ENCODE data around the gene TRAF4. TPM values are rescaled to one million over a fixed set of nuclear protein-coding genes. Genes with fewer than 3 reads are reported as not detected.

Gene TRAF4
- total RNA-seq, 1 experiment from 2014 or later: 268 TPM

DNA sequence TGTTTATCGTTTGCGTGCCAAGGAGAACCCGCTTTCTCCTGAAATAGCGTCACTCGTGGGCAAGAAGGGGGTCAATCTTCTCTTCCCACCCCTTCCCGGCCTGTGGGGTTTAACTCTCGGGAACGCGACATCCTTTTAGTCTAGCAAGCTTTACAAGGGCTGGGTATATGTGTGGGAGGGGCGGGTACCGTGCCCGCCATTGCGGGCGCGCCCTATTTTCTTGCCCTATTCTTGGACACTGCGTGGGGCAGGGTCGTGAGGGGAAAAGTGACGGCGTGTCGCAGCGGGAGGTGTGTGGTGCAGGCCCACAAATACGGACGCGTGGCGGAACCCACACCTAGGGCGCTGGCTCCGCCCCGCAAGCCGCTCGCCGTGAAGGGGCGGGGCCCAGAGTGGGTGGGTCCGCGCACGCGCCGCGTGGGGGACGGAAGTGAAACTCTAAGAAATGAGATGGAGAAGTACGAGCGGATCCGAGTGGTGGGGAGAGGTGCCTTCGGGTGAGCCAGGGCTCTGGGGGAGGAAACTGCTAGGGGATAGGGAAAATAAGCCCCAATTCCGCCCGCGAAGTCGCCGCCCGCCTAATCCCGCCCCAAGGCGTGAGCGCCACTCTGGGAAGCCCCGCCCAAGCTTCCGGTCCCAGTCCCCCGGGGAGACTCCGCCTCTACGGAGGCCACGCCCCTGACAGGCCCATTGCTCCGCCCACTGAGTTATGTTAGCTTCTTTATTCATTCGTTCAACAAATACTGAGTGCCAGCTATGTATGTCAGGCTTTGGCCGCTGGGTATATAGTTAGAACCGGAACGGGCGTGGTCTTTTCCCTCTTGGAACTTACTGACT is 15.2 kb upstream of the TRAF4 start, which contains the start of gene NEK8 (continued):
- TF ChIP-seq PREB (CRISPR knock-in tag; IDR thresholded peaks at IDR 0.05; ENCODE audit: borderline replicate concordance) (no peak), NFYB (CRISPR knock-in tag; conservative IDR thresholded peaks at IDR 0.05; ENCODE audit: low read depth) (no peak), E2F4 (CRISPR knock-in tag; IDR thresholded peaks at IDR 0.05; ENCODE audit: borderline replicate concordance, low read depth) (no peak), NR3C1 (CRISPR knock-in tag; conservative IDR thresholded peaks at IDR 0.05; ENCODE audit: low read depth) (no peak), ESRRA (CRISPR knock-in tag; IDR thresholded peaks at IDR 0.05; ENCODE audit: borderline replicate concordance) (no peak), USF2 (CRISPR knock-in tag; IDR thresholded peaks at IDR 0.05) (no peak), NR1H2 (CRISPR knock-in tag; IDR thresholded peaks at IDR 0.05) (no peak), IRF1 (CRISPR knock-in tag; IDR thresholded peaks at IDR 0.05) (no peak), ZMAT4 (CRISPR knock-in tag; IDR thresholded peaks at IDR 0.05) (no peak), ZNF219 (CRISPR knock-in tag; IDR thresholded peaks at IDR 0.05; ENCODE audit: borderline replicate concordance) (no peak), EMX1 (CRISPR knock-in tag; IDR thresholded peaks at IDR 0.05) (no peak), CREB1 (CRISPR knock-in tag; IDR thresholded peaks at IDR 0.05) (no peak), TCF7 (CRISPR knock-in tag; IDR thresholded peaks at IDR 0.05; ENCODE audit: low read depth) (no peak), ZNF263 (CRISPR knock-in tag; IDR thresholded peaks at IDR 0.05; ENCODE audit: low read depth) (no peak), ZNF121 (CRISPR knock-in tag; IDR thresholded peaks at IDR 0.05) (no peak), CDX4 (CRISPR knock-in tag; IDR thresholded peaks at IDR 0.05; ENCODE audit: borderline replicate concordance) (no peak), PRRX2 (CRISPR knock-in tag; IDR thresholded peaks at IDR 0.05) (no peak), RORB (CRISPR knock-in tag; IDR thresholded peaks at IDR 0.05) (no peak)
- TF ChIP-seq, protein P1, sequence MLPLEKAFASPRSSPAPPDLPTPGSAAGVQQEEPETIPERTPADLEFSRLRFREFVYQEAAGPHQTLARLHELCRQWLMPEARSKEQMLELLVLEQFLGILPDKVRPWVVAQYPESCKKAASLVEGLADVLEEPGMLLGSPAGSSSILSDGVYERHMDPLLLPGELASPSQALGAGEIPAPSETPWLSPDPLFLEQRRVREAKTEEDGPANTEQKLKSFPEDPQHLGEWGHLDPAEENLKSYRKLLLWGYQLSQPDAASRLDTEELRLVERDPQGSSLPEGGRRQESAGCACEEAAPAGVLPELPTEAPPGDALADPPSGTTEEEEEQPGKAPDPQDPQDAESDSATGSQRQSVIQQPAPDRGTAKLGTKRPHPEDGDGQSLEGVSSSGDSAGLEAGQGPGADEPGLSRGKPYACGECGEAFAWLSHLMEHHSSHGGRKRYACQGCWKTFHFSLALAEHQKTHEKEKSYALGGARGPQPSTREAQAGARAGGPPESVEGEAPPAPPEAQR (CRISPR knock-in tag; IDR thresholded peaks at IDR 0.05): no peak
- TF ChIP-seq, protein P2, sequence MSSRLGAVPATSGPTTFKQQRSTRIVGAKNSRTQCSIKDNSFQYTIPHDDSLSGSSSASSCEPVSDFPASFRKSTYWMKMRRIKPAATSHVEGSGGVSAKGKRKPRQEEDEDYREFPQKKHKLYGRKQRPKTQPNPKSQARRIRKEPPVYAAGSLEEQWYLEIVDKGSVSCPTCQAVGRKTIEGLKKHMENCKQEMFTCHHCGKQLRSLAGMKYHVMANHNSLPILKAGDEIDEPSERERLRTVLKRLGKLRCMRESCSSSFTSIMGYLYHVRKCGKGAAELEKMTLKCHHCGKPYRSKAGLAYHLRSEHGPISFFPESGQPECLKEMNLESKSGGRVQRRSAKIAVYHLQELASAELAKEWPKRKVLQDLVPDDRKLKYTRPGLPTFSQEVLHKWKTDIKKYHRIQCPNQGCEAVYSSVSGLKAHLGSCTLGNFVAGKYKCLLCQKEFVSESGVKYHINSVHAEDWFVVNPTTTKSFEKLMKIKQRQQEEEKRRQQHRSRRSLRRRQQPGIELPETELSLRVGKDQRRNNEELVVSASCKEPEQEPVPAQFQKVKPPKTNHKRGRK (CRISPR knock-in tag; IDR thresholded peaks at IDR 0.05; ENCODE audit: borderline replicate concordance): no peak
- TF ChIP-seq, protein P3, sequence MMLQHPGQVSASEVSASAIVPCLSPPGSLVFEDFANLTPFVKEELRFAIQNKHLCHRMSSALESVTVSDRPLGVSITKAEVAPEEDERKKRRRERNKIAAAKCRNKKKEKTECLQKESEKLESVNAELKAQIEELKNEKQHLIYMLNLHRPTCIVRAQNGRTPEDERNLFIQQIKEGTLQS (CRISPR knock-in tag; conservative IDR thresholded peaks at IDR 0.05): no peak
- TF ChIP-seq, protein P4, sequence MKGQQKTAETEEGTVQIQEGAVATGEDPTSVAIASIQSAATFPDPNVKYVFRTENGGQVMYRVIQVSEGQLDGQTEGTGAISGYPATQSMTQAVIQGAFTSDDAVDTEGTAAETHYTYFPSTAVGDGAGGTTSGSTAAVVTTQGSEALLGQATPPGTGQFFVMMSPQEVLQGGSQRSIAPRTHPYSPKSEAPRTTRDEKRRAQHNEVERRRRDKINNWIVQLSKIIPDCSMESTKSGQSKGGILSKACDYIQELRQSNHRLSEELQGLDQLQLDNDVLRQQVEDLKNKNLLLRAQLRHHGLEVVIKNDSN (CRISPR knock-in tag; IDR thresholded peaks at IDR 0.05): 0 out of 2 replicates have a peak, but pooled peaks have one; percentile 2
- TF ChIP-seq, protein P5, sequence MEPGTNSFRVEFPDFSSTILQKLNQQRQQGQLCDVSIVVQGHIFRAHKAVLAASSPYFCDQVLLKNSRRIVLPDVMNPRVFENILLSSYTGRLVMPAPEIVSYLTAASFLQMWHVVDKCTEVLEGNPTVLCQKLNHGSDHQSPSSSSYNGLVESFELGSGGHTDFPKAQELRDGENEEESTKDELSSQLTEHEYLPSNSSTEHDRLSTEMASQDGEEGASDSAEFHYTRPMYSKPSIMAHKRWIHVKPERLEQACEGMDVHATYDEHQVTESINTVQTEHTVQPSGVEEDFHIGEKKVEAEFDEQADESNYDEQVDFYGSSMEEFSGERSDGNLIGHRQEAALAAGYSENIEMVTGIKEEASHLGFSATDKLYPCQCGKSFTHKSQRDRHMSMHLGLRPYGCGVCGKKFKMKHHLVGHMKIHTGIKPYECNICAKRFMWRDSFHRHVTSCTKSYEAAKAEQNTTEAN (CRISPR knock-in tag; IDR thresholded peaks at IDR 0.05): no peak

Measured in WTC11 (cell line).